PC-9 (cell line): ENCODE measurements around the gene DYNLRB1. TPM values are rescaled to one million over a fixed set of nuclear protein-coding genes. Genes with fewer than 3 reads are reported as not detected.

Experiments used
- Bru-seq: library from RNA; stranded (reverse); fragments of 400-500 nt; gene quantifications from one replicate; lab custom pipeline; 2021; lab: Mats Ljungman, UMichigan
- BruChase-seq, 2 experiments: library from RNA; stranded (reverse); fragments of 400-500 nt; gene quantifications; one replicate each; lab custom pipeline; 2021; lab: Mats Ljungman, UMichigan
- BruUV-seq: library from RNA; stranded (reverse); fragments of 400-500 nt; replicated peaks from 2 replicates; lab custom pipeline; 2021; lab: Mats Ljungman, UMichigan
- CTCF ChIA-PET: fragments of 300-600 bp; sonication (Branson Sonifier 250); formaldehyde crosslinking; loops from one replicate; lab custom pipeline; 2022; ENCODE audit warnings: antibody characterized with exemption; lab: Charles Lee
- POLR2A ChIA-PET: fragments of 300-600 bp; sonication (Branson Sonifier 250); formaldehyde crosslinking; loops from one replicate; lab custom pipeline; 2022; ENCODE audit warnings: antibody characterized with exemption; ENCODE audit not compliant: unreplicated experiment; lab: Charles Lee
- DNase-seq, 2 experiments: peaks; one replicate each; pipeline versions ENCODE4 v3.0.0 to v3.0.0-alpha.2; 2015 to 2022; ENCODE audit warnings: mixed read lengths in 1 of 2
- H2AFZ ChIP-seq: fragments of 200-600 bp; sonication (generic); 2 replicates; pipeline ENCODE4 v1.8.1; 2017; ENCODE audit warnings: antibody characterized with exemption
- H3F3A ChIP-seq: fragments of 200-600 bp; sonication (generic); 2 replicates; pipeline ENCODE4 v1.8.1; 2017; ENCODE audit warnings: antibody characterized with exemption, mild to moderate bottlenecking, low read depth; ENCODE audit not compliant: insufficient read depth
- H3K27ac ChIP-seq: fragments of 200-600 bp; sonication (generic); 2 replicates; pipeline ENCODE4 v1.6.1; 2016; ENCODE audit warnings: mixed run types
- H3K27me3 ChIP-seq: fragments of 200-600 bp; sonication (generic); 2 replicates; pipeline ENCODE4 v1.6.1; 2016; ENCODE audit warnings: low read depth, mixed run types; ENCODE audit not compliant: insufficient read depth
- H3K36me3 ChIP-seq: fragments of 200-600 bp; sonication (generic); 2 replicates; pipeline ENCODE4 v1.6.1; 2016; ENCODE audit warnings: low read depth, mixed run types
- H3K4me1 ChIP-seq: fragments of 200-600 bp; sonication (generic); replicated peaks from 2 replicates; pipeline ENCODE4 v1.6.1; 2016; ENCODE audit warnings: mixed run types; ENCODE audit not compliant: insufficient read depth
- H3K4me2 ChIP-seq: fragments of 200-600 bp; sonication (generic); 2 replicates; pipeline ENCODE4 v1.6.1; 2017; ENCODE audit warnings: mixed run types
- H3K4me3 ChIP-seq: fragments of 200-600 bp; sonication (generic); 2 replicates; pipeline ENCODE4 v1.6.1; 2016; ENCODE audit warnings: mixed run types
- H3K79me2 ChIP-seq: fragments of 200-600 bp; sonication (generic); 2 replicates; pipeline ENCODE4 v1.6.1; 2017; ENCODE audit warnings: low read depth, mixed run types
- H3K9me2 ChIP-seq: fragments of 200-600 bp; sonication (generic); 2 replicates; pipeline ENCODE4 v1.8.1; 2017; ENCODE audit warnings: mild to moderate bottlenecking; ENCODE audit not compliant: insufficient read depth
- H3K9me3 ChIP-seq: fragments of 200-600 bp; sonication (generic); 2 replicates; pipeline ENCODE4 v1.8.1; 2016; ENCODE audit warnings: low read depth; ENCODE audit not compliant: insufficient read depth
- H4K20me1 ChIP-seq: fragments of 200-600 bp; sonication (generic); 2 replicates; pipeline ENCODE4 v1.8.1; 2017; ENCODE audit not compliant: insufficient read depth
- EZH2 ChIP-seq: fragments of 200-600 bp; sonication (generic); IDR thresholded peaks from 2 replicates; pipeline ENCODE4 v1.8.0; 2017; ENCODE audit warnings: antibody characterized with exemption, low read depth
- intact Hi-C: fragments of 100-400 bp; cut with micrococcal nuclease; formaldehyde crosslinking; loops from one replicate; pipeline ENCODE4 v1.10.0; 2022; ENCODE audit not compliant: unreplicated experiment
- long read RNA-seq: library from polyadenylated mRNA; stranded (forward); transcript quantifications from one replicate; pipeline ENCODE4 v2.0.0, GENCODE V29; 2022
- total RNA-seq: library from RNA; stranded (reverse); gene quantifications from 2 replicates; pipeline ENCODE4 v1.2.3, GENCODE V29; 2021
- TF ChIP-seq, protein P1 (sequence below): fragments of 200-600 bp; sonication (generic); conservative IDR thresholded peaks from 2 replicates; pipeline ENCODE4 v1.6.1; 2017; ENCODE audit warnings: mixed run types, antibody characterized with exemption, mild to moderate bottlenecking, moderate library complexity

The DYNLRB1 gene
- total RNA-seq (145 and 179 TPM in 2 replicates), Bru-seq, nascent RNA (percentile 92 among the genes with signal in this experiment), BruChase-seq, experiment 1, labeled RNA remaining after a 2-hour chase (percentile 80 among the genes with signal in this experiment), BruChase-seq, experiment 2, labeled RNA remaining after a 6-hour chase (percentile 87 among the genes with signal in this experiment)
- long read RNA-seq, transcript DYNLRB1-202 (4 exons, 675 nt), result major isoform, 142 of 187 reads
- long read RNA-seq, partial matches to known transcripts, result 30 of 187 reads
- long read RNA-seq, other reads (novel, unspliced or antisense), result 15 of 187 reads

DNA sequence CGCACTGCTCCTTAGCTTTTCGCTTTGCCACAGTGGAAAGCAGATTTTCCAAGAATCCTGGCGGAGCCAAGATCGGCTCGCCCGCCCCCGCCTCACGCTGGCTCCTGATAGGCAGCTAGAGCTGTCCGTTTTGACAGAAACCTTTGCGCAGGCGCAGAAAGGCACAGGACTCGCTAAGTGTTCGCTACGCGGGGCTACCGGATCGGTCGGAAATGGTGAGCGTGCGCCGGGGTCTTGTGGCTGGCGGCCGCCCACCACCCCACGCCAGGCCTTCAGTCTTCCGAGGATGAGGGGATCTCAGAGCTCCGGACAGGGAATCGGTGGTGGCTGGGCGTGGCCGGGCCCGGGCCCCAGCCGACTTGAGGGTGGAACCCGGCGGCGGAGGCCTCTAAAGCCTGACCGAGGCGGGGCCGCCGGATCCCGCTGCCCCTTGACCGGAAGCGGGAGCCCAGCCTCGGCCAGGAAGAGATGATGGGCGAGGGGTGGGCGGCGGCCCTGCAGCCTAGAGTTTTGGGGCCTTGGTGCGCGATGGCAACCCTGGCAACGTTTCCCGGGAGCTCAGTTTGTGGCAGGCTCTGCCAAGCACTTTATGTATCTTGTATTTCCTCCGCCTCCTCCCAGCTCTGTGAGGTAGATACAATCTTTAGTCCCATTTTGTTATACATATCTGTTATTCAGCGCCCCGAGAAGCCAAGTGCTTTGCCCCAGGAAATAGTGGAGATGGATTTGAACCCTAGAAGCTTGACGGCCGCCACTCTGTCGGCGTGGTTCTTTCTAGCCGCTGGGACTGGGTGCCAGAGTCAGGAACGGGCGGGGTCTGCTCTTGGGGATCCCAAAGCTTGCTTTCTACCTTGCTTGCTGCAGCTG, at the start of gene DYNLRB1:
Gene DYNLRB1 (plus strand): TSS at position 176 of the 867 bp plus-strand sequence. CDS start 37 bp downstream, at position 213.
- H3K9me3 ChIP-seq, result no peaks in the 10 kb centered on the region
- peak within 1 kb of the TSS; percentile 95 for H3K4me3 ChIP-seq
- H3K27ac ChIP-seq, result peak within 1 kb of the TSS; percentile 69
- H3K4me2 ChIP-seq, result peak within 1 kb of the TSS; percentile 77
- CTCF ChIA-PET, result no interaction called here
- no peaks in the 10 kb centered on the region for H3K9me2 ChIP-seq
- peak within 1 kb of the TSS; percentile 73 for H2AFZ ChIP-seq
- H4K20me1 ChIP-seq, result no peaks in the 10 kb centered on the region
- intact Hi-C loops, result loop anchor here (1.0 kb wide), 1 partner anchor 10 kb away; no protein-coding TSS in a partner anchor
- BruUV-seq, result TSS peak; percentile 58
- H3K36me3 ChIP-seq, result peaks cover 4% of the 10 kb centered on the region; the same call in 1 of the 2 replicates
- POLR2A ChIA-PET, result interaction anchor here (0.5 to 1.0 kb wide), 6 partner anchors 44 to 743 kb away, joined by 3 to 8 read pairs (median 4); partner anchors contain the start of gene ITCH
- TF ChIP-seq, protein P1, sequence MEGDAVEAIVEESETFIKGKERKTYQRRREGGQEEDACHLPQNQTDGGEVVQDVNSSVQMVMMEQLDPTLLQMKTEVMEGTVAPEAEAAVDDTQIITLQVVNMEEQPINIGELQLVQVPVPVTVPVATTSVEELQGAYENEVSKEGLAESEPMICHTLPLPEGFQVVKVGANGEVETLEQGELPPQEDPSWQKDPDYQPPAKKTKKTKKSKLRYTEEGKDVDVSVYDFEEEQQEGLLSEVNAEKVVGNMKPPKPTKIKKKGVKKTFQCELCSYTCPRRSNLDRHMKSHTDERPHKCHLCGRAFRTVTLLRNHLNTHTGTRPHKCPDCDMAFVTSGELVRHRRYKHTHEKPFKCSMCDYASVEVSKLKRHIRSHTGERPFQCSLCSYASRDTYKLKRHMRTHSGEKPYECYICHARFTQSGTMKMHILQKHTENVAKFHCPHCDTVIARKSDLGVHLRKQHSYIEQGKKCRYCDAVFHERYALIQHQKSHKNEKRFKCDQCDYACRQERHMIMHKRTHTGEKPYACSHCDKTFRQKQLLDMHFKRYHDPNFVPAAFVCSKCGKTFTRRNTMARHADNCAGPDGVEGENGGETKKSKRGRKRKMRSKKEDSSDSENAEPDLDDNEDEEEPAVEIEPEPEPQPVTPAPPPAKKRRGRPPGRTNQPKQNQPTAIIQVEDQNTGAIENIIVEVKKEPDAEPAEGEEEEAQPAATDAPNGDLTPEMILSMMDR, result no peak
- no peak for TF ChIP-seq EZH2
- peaks cover 37% of the 10 kb centered on the region for H3K79me2 ChIP-seq
- DNase-seq, result peak; percentile 82 to 97
- peaks cover 9% of the 10 kb centered on the region for H3K4me1 ChIP-seq
- peaks cover 47% of the 10 kb centered on the region for H3F3A ChIP-seq
- H3K27me3 ChIP-seq, result no peaks in the 10 kb centered on the region

DNA sequence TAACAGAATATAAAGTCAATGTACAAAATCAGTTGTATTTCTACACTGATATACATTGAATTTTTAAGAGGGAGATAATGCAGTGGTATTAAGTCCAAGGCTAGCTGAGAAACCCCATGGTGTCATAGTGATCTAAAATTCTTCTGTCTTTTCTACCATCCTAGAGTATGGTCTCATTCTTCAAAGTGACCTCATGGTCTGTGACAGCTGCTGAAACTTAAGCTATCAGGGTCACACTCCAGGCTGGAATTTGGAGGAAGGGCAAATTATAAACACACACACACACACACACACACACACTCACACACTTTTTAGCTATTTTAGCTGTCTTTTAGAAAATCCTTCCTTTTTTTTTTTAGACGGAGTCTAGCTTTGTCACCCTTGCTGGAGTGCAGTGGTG, 47.3 kb upstream of the DYNLRB1 start:
- CTCF ChIA-PET, result no interaction called here

More for the DNA sequence above, 47.3 kb upstream of the DYNLRB1 start:
- DNase-seq, result no peak
- H3K9me2 ChIP-seq, result no peaks in the 10 kb centered on the region
- POLR2A ChIA-PET, result interaction anchor here (0.6 kb wide), 1 partner anchor 151 kb away, joined by 4 read pairs; no protein-coding TSS in a partner anchor
- no peak overlapping the region for H3K27ac ChIP-seq
- no peaks in the 10 kb centered on the region for H3K27me3 ChIP-seq
- no TSS peak for BruUV-seq
- intact Hi-C loops, result loop anchor here (5.0 kb wide), 1 partner anchor 33 kb away; no protein-coding TSS in a partner anchor
- H3F3A ChIP-seq, result peaks cover 85% of the 10 kb centered on the region
- H3K4me2 ChIP-seq, result no peak overlapping the region
- H3K9me3 ChIP-seq, result no peaks in the 10 kb centered on the region
- H3K36me3 ChIP-seq, result peaks cover 57% of the 10 kb centered on the region
- TF ChIP-seq, protein P1, result no peak
- no peak for TF ChIP-seq EZH2
- H3K4me1 ChIP-seq, result peaks cover 8% of the 10 kb centered on the region; the same call in 1 of the 2 replicates
- no peak overlapping the region for H2AFZ ChIP-seq
- no peak overlapping the region for H3K4me3 ChIP-seq
- peaks cover 19% of the 10 kb centered on the region; the same call in 1 of the 2 replicates for H3K79me2 ChIP-seq
- peaks cover 41% of the 10 kb centered on the region for H4K20me1 ChIP-seq
